Uterus (tissue), 2 donors: ENCODE results near the gene FYN.

Source experiments
- CTCF ChIP-seq, 4 experiments: fragments of 200-600 bp in 2 of 4; fragments of 450-650 bp in 2 of 4; sonication (generic) in 2 of 4; IDR thresholded peaks; one replicate each; pipeline ENCODE4 v1.5.1; 2016 to 2019; ENCODE audit warnings: antibody characterized with exemption in 4 of 4, mild to moderate bottlenecking in 2 of 4, moderate library complexity in 1 of 4
- POLR2A ChIP-seq, 2 donors: fragments of 450-650 bp; IDR thresholded peaks; one replicate each; pipeline ENCODE4 v1.6.1; 2016; ENCODE audit warnings: antibody characterized with exemption in 2 of 2, mild to moderate bottlenecking in 1 of 2, moderate library complexity in 1 of 2

- TF ChIP-seq POLR2A (IDR thresholded peaks at IDR 0.05) (no peak), CTCF (IDR thresholded peaks at IDR 0.05) (no peak)
These were observed 234.0 kb downstream of the FYN start for GRCh38 chr6:111639266-111639665.
